ENCODE data around the gene SORCS2.

Gene SORCS2

DNA sequence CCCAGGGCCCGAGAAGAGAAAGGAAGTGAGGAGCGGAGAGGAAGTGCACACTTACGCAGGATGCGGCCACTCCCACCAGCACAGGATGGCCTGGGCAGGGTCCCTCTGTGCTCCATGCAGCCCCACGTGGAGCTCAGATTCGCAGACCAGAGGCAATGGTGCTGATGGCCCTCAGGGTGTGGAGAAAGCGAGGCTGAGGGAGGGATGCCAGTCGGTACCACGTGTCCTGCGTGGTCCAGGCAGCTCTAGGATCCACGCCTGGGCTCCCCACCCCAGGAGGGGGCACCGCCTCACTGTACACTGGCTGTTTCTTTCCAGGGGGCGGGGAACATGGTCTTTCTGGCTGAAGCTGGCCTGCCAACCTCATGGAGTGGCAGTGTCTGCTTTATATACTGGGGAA lies 505.5 kb downstream of the SORCS2 start:
- TF ChIP-seq, protein P1, sequence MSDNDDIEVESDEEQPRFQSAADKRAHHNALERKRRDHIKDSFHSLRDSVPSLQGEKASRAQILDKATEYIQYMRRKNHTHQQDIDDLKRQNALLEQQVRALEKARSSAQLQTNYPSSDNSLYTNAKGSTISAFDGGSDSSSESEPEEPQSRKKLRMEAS (IDR thresholded peaks at IDR 0.05) = no peak
- no peak for TF ChIP-seq TAF1 (IDR thresholded peaks at IDR 0.05; ENCODE audit: low read depth)
- TF ChIP-seq TEAD4 (IDR thresholded peaks at IDR 0.05) = no peak
- TF ChIP-seq RAD21 (IDR thresholded peaks at IDR 0.05; ENCODE audit: low read depth) = no peak
- no peak for TF ChIP-seq TCF12 (IDR thresholded peaks at IDR 0.05; ENCODE audit: low read depth)
- TF ChIP-seq ZBTB7A (IDR thresholded peaks at IDR 0.05; ENCODE audit: low read depth) = no peak
- no peak for TF ChIP-seq EP300 (IDR thresholded peaks at IDR 0.05; ENCODE audit: borderline replicate concordance)
- TF ChIP-seq YY1 (IDR thresholded peaks at IDR 0.05; ENCODE audit: low read depth) = no peak

DNA sequence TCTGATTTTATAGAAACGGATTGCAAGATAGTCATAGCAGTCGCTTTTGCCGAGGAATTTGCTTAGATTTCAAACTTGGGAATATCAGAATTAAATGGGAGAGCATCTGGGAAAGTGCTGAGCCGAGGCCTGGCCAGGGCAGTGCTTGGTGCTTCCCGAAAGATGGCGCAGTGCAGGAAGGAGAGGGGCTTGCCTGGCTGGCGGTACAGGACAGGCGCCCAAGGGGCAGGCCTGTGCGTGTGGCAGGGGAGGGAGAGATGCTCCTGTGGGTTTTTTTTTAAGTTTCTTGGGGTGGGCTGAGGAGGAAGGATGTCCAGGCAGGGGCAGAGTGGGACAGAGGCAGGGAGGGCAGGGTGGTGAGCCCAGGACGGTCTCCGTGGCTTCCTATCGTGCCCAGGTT lies 506.2 kb downstream of the SORCS2 start:
- no peak for TF ChIP-seq EP300 (IDR thresholded peaks at IDR 0.05; ENCODE audit: borderline replicate concordance)
- TF ChIP-seq, protein P2, sequence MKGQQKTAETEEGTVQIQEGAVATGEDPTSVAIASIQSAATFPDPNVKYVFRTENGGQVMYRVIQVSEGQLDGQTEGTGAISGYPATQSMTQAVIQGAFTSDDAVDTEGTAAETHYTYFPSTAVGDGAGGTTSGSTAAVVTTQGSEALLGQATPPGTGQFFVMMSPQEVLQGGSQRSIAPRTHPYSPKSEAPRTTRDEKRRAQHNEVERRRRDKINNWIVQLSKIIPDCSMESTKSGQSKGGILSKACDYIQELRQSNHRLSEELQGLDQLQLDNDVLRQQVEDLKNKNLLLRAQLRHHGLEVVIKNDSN (IDR thresholded peaks at IDR 0.05) = no peak
- TF ChIP-seq NFIC (IDR thresholded peaks at IDR 0.05) = no peak
- TF ChIP-seq CEBPB (IDR thresholded peaks at IDR 0.05) = no peak
- no peak for TF ChIP-seq ZBTB7A (IDR thresholded peaks at IDR 0.05; ENCODE audit: low read depth)
- no peak for TF ChIP-seq FOXM1 (IDR thresholded peaks at IDR 0.05; ENCODE audit: borderline replicate concordance, low read depth)
- TF ChIP-seq RAD21 (IDR thresholded peaks at IDR 0.05; ENCODE audit: low read depth) = no peak
- no peak for TF ChIP-seq CREB1 (IDR thresholded peaks at IDR 0.05; ENCODE audit: low read depth)
- TF ChIP-seq TCF12 (IDR thresholded peaks at IDR 0.05; ENCODE audit: low read depth) = no peak
- TF ChIP-seq YY1 (IDR thresholded peaks at IDR 0.05; ENCODE audit: low read depth) = no peak
- TF ChIP-seq, protein P1 (IDR thresholded peaks at IDR 0.05) = no peak
- no peak for TF ChIP-seq TEAD4 (IDR thresholded peaks at IDR 0.05)
- no peak for TF ChIP-seq EGR1 (IDR thresholded peaks at IDR 0.05)
- TF ChIP-seq TAF1 (IDR thresholded peaks at IDR 0.05; ENCODE audit: low read depth) = no peak
- TF ChIP-seq, protein P3, sequence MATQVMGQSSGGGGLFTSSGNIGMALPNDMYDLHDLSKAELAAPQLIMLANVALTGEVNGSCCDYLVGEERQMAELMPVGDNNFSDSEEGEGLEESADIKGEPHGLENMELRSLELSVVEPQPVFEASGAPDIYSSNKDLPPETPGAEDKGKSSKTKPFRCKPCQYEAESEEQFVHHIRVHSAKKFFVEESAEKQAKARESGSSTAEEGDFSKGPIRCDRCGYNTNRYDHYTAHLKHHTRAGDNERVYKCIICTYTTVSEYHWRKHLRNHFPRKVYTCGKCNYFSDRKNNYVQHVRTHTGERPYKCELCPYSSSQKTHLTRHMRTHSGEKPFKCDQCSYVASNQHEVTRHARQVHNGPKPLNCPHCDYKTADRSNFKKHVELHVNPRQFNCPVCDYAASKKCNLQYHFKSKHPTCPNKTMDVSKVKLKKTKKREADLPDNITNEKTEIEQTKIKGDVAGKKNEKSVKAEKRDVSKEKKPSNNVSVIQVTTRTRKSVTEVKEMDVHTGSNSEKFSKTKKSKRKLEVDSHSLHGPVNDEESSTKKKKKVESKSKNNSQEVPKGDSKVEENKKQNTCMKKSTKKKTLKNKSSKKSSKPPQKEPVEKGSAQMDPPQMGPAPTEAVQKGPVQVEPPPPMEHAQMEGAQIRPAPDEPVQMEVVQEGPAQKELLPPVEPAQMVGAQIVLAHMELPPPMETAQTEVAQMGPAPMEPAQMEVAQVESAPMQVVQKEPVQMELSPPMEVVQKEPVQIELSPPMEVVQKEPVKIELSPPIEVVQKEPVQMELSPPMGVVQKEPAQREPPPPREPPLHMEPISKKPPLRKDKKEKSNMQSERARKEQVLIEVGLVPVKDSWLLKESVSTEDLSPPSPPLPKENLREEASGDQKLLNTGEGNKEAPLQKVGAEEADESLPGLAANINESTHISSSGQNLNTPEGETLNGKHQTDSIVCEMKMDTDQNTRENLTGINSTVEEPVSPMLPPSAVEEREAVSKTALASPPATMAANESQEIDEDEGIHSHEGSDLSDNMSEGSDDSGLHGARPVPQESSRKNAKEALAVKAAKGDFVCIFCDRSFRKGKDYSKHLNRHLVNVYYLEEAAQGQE (IDR thresholded peaks at IDR 0.05; ENCODE audit: low read depth) = no peak

DNA sequence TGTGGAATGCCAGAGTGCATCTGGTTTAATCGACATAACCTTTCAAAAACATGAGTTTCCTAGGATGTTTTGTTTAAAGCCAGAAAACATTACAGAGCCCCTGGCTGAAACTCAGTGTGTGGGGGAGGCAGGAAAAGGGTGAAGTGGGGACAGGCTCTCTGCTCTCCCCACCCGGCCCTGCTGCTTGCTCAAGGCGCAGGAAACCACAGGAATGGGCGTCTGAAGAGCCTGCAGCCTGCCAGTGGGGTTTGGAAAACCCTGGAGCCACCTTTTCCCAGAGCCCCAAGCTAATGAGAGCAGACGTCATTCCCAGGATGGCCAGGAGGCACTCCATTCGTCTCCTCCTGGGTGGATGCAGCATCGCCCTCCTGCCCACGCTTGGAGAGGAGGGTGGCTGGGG lies 506.7 kb downstream of the SORCS2 start:
- TF ChIP-seq CREB1 (IDR thresholded peaks at IDR 0.05; ENCODE audit: low read depth) (no peak), TCF12 (IDR thresholded peaks at IDR 0.05; ENCODE audit: low read depth) (no peak), YY1 (IDR thresholded peaks at IDR 0.05; ENCODE audit: low read depth) (no peak), NFIC (IDR thresholded peaks at IDR 0.05) (no peak), EP300 (IDR thresholded peaks at IDR 0.05; ENCODE audit: borderline replicate concordance) (no peak), CEBPB (IDR thresholded peaks at IDR 0.05) (no peak), RAD21 (IDR thresholded peaks at IDR 0.05; ENCODE audit: low read depth) (no peak), ZBTB7A (IDR thresholded peaks at IDR 0.05; ENCODE audit: low read depth) (no peak), FOXM1 (IDR thresholded peaks at IDR 0.05; ENCODE audit: borderline replicate concordance, low read depth) (no peak), EGR1 (IDR thresholded peaks at IDR 0.05) (no peak), TEAD4 (IDR thresholded peaks at IDR 0.05) (no peak), TAF1 (IDR thresholded peaks at IDR 0.05; ENCODE audit: low read depth) (no peak)
- TF ChIP-seq, protein P2 (IDR thresholded peaks at IDR 0.05) = no peak
- TF ChIP-seq, protein P1 (IDR thresholded peaks at IDR 0.05) = no peak
- TF ChIP-seq, protein P3 (IDR thresholded peaks at IDR 0.05; ENCODE audit: low read depth) = no peak

DNA sequence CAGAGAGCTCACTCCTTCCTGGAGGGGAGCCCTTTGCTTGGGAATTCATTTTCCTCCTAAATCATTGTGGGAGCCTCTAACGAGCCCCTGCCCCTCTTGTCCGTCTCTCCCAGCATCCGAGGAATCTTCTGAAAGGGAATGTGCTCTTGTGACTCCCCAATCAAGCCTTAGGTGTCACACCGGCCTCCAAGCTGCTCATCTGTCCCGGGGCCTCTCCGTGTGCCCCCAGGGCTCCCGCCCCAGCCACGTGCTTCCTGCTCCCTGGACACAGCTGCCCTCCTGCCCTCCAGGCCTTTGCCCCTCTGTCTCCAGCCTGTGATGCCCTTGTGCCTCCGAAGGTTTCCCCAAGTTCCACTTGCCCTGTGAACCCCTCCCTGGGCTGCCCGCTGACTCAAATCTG lies 507.5 kb downstream of the SORCS2 start:
- TF ChIP-seq CREB1 (IDR thresholded peaks at IDR 0.05; ENCODE audit: low read depth) = no peak
- TF ChIP-seq, protein P3 (IDR thresholded peaks at IDR 0.05; ENCODE audit: low read depth) = no peak

Measured in Ishikawa (cell line).